K562 (cell line): Measurements from ENCODE around the gene ZNF236. TPM values are rescaled to one million over a fixed set of nuclear protein-coding genes. Genes with fewer than 3 reads are reported as not detected.

Experiments
- ATAC-seq: fragments of 200-7000 bp; cut with Tn5 transposase; 3 replicates; pipeline ENCODE4 v1.9.1; 2020; ENCODE audit warnings: moderate library complexity
- BruUV-seq: library from RNA; stranded (reverse); fragments of 400-500 nt; replicated peaks from 2 replicates; lab custom pipeline; 2021; lab: Mats Ljungman, UMichigan
- CTCF ChIA-PET: fragments of 300-600 bp; formaldehyde crosslinking; extraction: SDS; loops from one replicate; lab custom pipeline; 2021; ENCODE audit warnings: low intra/inter-chr PET ratio; lab: Yijun Ruan, JAX
- POLR2A ChIA-PET: fragments of 300-600, 350-650 bp; sonication (Branson Sonifier 250); formaldehyde crosslinking; extraction: SDS; loops from one replicate; lab custom pipeline; 2021; ENCODE audit warnings: antibody characterized with exemption, inconsistent platforms; lab: Yijun Ruan, JAX
- DNase-seq, 4 experiments: peaks; one replicate each; pipeline versions ENCODE4 v3.0.0 to v3.0.0-alpha.2; 2011 to 2018; ENCODE audit warnings: low spot score in 3 of 4, mixed read lengths in 3 of 4; ENCODE audit errors: extremely low read depth in 1 of 4
- FAIRE-seq: peaks from 2 replicates; lab custom pipeline; 2011; peaks lifted over from hg19 to GRCh38; lab: Jason Lieb, UNC
- H2AFZ ChIP-seq: 2 replicates; pipeline ENCODE4 v1.6.0; 2011; ENCODE audit warnings: low read depth, low read length, control low read depth, inconsistent platforms
- H3K27ac ChIP-seq: fragments of 200-600 bp; 3 replicates; pipeline ENCODE4 v1.8.0; 2011; ENCODE audit warnings: low read depth, mild to moderate bottlenecking, control low read depth, inconsistent platforms, low read length, moderate library complexity, mixed read lengths; ENCODE audit errors: extremely low read depth
- H3K27me3 ChIP-seq, 2 experiments: fragments of 300-600 bp in 1 of 2; 2 replicates in 1 of 2; 3 replicates in 1 of 2; pipeline versions ENCODE4 v1.6.0 to v1.8.0; 2011; ENCODE audit warnings: inconsistent platforms in 2 of 2, low read length in 2 of 2, mild to moderate bottlenecking in 1 of 2, mixed read lengths in 1 of 2, moderate library complexity in 1 of 2; ENCODE audit not compliant: control insufficient read depth in 2 of 2, insufficient read depth in 2 of 2
- H3K36me3 ChIP-seq: fragments of 300-600 bp; 3 replicates; pipeline ENCODE4 v1.8.0; 2011; ENCODE audit warnings: mild to moderate bottlenecking, low read length, inconsistent platforms; ENCODE audit not compliant: control insufficient read depth, insufficient read depth
- H3K4me1 ChIP-seq, 2 experiments: fragments of 200-600 bp in 1 of 2; replicated peaks in 1 of 2; 2 replicates in 1 of 2; 3 replicates in 1 of 2; pipeline versions ENCODE4 v1.5.1 to v1.8.0; 2011; ENCODE audit warnings: inconsistent platforms in 2 of 2, low read length in 2 of 2, mild to moderate bottlenecking in 1 of 2, mixed read lengths in 1 of 2, moderate library complexity in 1 of 2; ENCODE audit not compliant: control insufficient read depth in 2 of 2, insufficient read depth in 2 of 2
- H3K4me2 ChIP-seq: 2 replicates; pipeline ENCODE4 v1.6.1; 2011; ENCODE audit warnings: low read length, control low read depth, inconsistent platforms, mixed read lengths; ENCODE audit not compliant: insufficient read depth
- H3K4me3 ChIP-seq: fragments of 200-600 bp; sonication (generic), shearing (Covaris generic); 2 replicates; pipeline ENCODE4 v1.5.1; 2016; ENCODE audit warnings: control low read depth, inconsistent platforms
- H3K79me2 ChIP-seq: fragments of 200-600 bp; 3 replicates; pipeline ENCODE4 v1.8.0; 2011; ENCODE audit warnings: low read length, inconsistent platforms; ENCODE audit not compliant: control insufficient read depth, insufficient read depth
- H3K9ac ChIP-seq, 2 experiments: 2 replicates each; pipeline versions ENCODE4 v1.6.0 to v1.6.1; 2011; ENCODE audit warnings: low read depth in 2 of 2, low read length in 2 of 2, control low read depth in 1 of 2, inconsistent platforms in 1 of 2, mild to moderate bottlenecking in 1 of 2, mixed read lengths in 1 of 2; ENCODE audit not compliant: insufficient read depth in 1 of 2
- H3K9me1 ChIP-seq: one replicate; pipeline ENCODE4 v1.6.0; 2011; ENCODE audit warnings: inconsistent platforms, mild to moderate bottlenecking, low read length, moderate library complexity; ENCODE audit not compliant: control insufficient read depth, insufficient read depth
- H3K9me3 ChIP-seq: replicated peaks from 2 replicates; pipeline ENCODE4 v1.5.1; 2011; ENCODE audit warnings: low read depth, low read length, inconsistent platforms; ENCODE audit not compliant: control insufficient read depth, insufficient read depth
- H4K20me1 ChIP-seq: replicated peaks from 2 replicates; pipeline ENCODE4 v1.6.1; 2011; ENCODE audit warnings: low read length, inconsistent platforms, mixed read lengths; ENCODE audit not compliant: control insufficient read depth, insufficient read depth
- C11orf30 ChIP-seq: fragments of 450-650 bp; IDR thresholded peaks from 2 replicates; pipeline ENCODE4 v1.6.1; 2016; ENCODE audit warnings: low read depth, mild to moderate bottlenecking
- CEBPG ChIP-seq, 3 experiments: fragments of 200-800 bp in 1 of 3; sonication (Bioruptor generic) in 1 of 3; sonication (generic) in 1 of 3; formaldehyde crosslinking in 1 of 3; IDR thresholded peaks in 2 of 3; conservative IDR thresholded peaks in 1 of 3; 2 replicates each; pipeline versions ENCODE4 v1.6.1 to v1.8.0; 2016 to 2022; ENCODE audit warnings: missing compliant biosample characterization in 2 of 3, missing genetic modification characterization in 2 of 3, mild to moderate bottlenecking in 1 of 3, missing genetic modification reagents in 1 of 3
- ELF2 ChIP-seq: fragments of 250-450 bp; sonication (Bioruptor Pico); IDR thresholded peaks from 2 replicates; pipeline ENCODE4 v1.5.0; 2021; ENCODE audit warnings: mild to moderate bottlenecking
- HDAC2 ChIP-seq: fragments of 450-650 bp; IDR thresholded peaks from 2 replicates; pipeline ENCODE4 v1.6.1; 2016; ENCODE audit warnings: mild to moderate bottlenecking
- HMG20B ChIP-seq: fragments of 250-450 bp; sonication (Bioruptor Pico); IDR thresholded peaks from 2 replicates; pipeline ENCODE4 v1.5.0; 2021; ENCODE audit warnings: mild to moderate bottlenecking
- LARP7 ChIP-seq: fragments of 450-650 bp; IDR thresholded peaks from 2 replicates; pipeline ENCODE4 v1.6.1; 2016
- NR2C1 ChIP-seq, 2 experiments: fragments of 450-650 bp; IDR thresholded peaks; 2 replicates each; pipeline ENCODE4 v1.6.1; 2017; ENCODE audit warnings: mild to moderate bottlenecking in 2 of 2, antibody characterized with exemption in 1 of 2, inconsistent platforms in 1 of 2, missing compliant biosample characterization in 1 of 2, missing genetic modification characterization in 1 of 2
- PRPF4 ChIP-seq: fragments of 200-400 bp; formaldehyde crosslinking; IDR thresholded peaks from one replicate; pipeline ENCODE4 v1.6.1; 2017; ENCODE audit warnings: low read length, low read depth, mild to moderate bottlenecking; ENCODE audit not compliant: insufficient read depth, poor library complexity, severe bottlenecking
- TEAD1 ChIP-seq, 2 experiments: fragments of 450-650 bp in 1 of 2; sonication (generic) in 1 of 2; formaldehyde crosslinking; IDR thresholded peaks; 2 replicates each; pipeline versions ENCODE4 v1.4.0 to v1.8.0; 2020 to 2022; ENCODE audit warnings: mild to moderate bottlenecking in 2 of 2, missing genetic modification reagents in 1 of 2
- TFAP4 ChIP-seq: sonication (generic); formaldehyde crosslinking; IDR thresholded peaks from 2 replicates; pipeline ENCODE4 v1.8.0; 2022; ENCODE audit warnings: missing genetic modification reagents, mild to moderate bottlenecking, moderate library complexity, borderline replicate concordance
- ZBTB1 ChIP-seq: sonication (generic); formaldehyde crosslinking; IDR thresholded peaks from 2 replicates; pipeline ENCODE4 v1.8.1; 2023; ENCODE audit warnings: missing genetic modification reagents, low read depth, mild to moderate bottlenecking, borderline replicate concordance
- ZNF324 ChIP-seq: fragments of 250-450 bp; sonication (Bioruptor Pico); IDR thresholded peaks from 2 replicates; pipeline ENCODE4 v1.4.0; 2020; ENCODE audit warnings: mild to moderate bottlenecking
- WGBS: fragments of 100-300 bp; shearing (Covaris generic); methylation state at CpG from one replicate; pipeline ENCODE4 v1.1.6; 2016; ENCODE audit warnings: low coverage, mixed read lengths; ENCODE audit not compliant: insufficient coverage; ENCODE audit errors: missing lambda C conversion rate; 5-methylcytosine and 5-hydroxymethylcytosine counted together
- in situ Hi-C: fragments of 300-500 bp; cut with MboI; formaldehyde crosslinking; loops from 4 replicates; pipeline ENCODE4 v1.15.0; 2018; ENCODE audit warnings: inconsistent platforms, mixed read lengths
- intact Hi-C: fragments of 100-400 bp; cut with micrococcal nuclease; formaldehyde crosslinking; loops from 2 replicates; pipeline ENCODE4 v1.14.2; 2022
- polyA plus RNA-seq, 8 experiments: library from polyadenylated mRNA; depleted of rRNA in 4 of 8; stranded (reverse) in 5 of 8; unstranded in 3 of 8; fragments of >200 nt; fragmentation: Nextera tagmentation in 2 of 8; fragmentation: Illumina TruSeq in 1 of 8; extraction: Ambion mirVana in 2 of 8; extraction: Trizol in 1 of 8; gene quantifications; 2 replicates each; pipeline versions ENCODE4 v1.2.1 to v1.2.3, GENCODE V29; 2011 to 2014; ENCODE audit warnings: inconsistent platforms in 1 of 8, missing spikeins in 1 of 8
- total RNA-seq, 7 experiments: library from RNA; depleted of rRNA in 6 of 7; stranded (reverse); fragments of >200 nt in 6 of 7; fragmentation: Illumina TruSeq in 2 of 7; extraction: Trizol in 2 of 7; gene quantifications; 2 replicates each; pipeline versions ENCODE4 v1.2.1 to v1.2.3, GENCODE V29; 2011 to 2021; ENCODE audit warnings: low replicate concordance in 1 of 7

ZNF236 gene
- total and polyA plus RNA-seq, 9 of the 15 experiments (the other 6 are each of a cell fraction or from before 2014, with no cell fraction given): 0.35 to 8.7 (median 3.4) TPM

GRCh38 chr18:76927223-76927725 is 104.9 kb downstream of the ZNF236 start:
- H3K4me2 ChIP-seq: no peak overlapping the region
- WGBS: 100% methylated on average over 5 of the region's 6 CpGs
- ATAC-seq (no peak), FAIRE-seq (no peak), DNase-seq (no peak)
- ChIA-PET POLR2A (no interaction called here), CTCF (no interaction called here)
- H4K20me1 ChIP-seq: no peaks in the 10 kb centered on the region
- no peaks in the 10 kb centered on the region for H3K9me1 ChIP-seq
- no peaks in the 10 kb centered on the region for H3K27me3 ChIP-seq
- H2AFZ ChIP-seq: no peak overlapping the region
- in situ Hi-C loops: no loop called here
- no peaks in the 10 kb centered on the region for H3K9me3 ChIP-seq
- H3K4me3 ChIP-seq: no peak overlapping the region
- TF ChIP-seq PRPF4: no peak
- TF ChIP-seq C11orf30: no peak
- no peak for TF ChIP-seq TEAD1 (CRISPR knock-in tag; IDR thresholded peaks at IDR 0.05)
- TF ChIP-seq HMG20B (CRISPR knock-in tag): no peak
- TF ChIP-seq ZNF324: no peak
- TF ChIP-seq NR2C1 (IDR thresholded peaks at IDR 0.05): no peak
- TF ChIP-seq NR2C1 (tag; IDR thresholded peaks at IDR 0.05): no peak
- no peak for TF ChIP-seq LARP7
- TF ChIP-seq TFAP4 (CRISPR knock-in tag): no peak
- no peak for TF ChIP-seq ZBTB1 (CRISPR knock-in tag)
- no peak for TF ChIP-seq HDAC2
- no peak for TF ChIP-seq ELF2 (CRISPR knock-in tag)
- no peak for TF ChIP-seq CEBPG (CRISPR knock-in tag; IDR thresholded peaks at IDR 0.05)
- no peak for TF ChIP-seq CEBPG (tag; conservative IDR thresholded peaks at IDR 0.05 in 1 of 2, IDR thresholded peaks at IDR 0.05 in 1 of 2)
- BruUV-seq: no TSS peak
- H3K36me3 ChIP-seq: peaks cover 43% of the 10 kb centered on the region
- H3K79me2 ChIP-seq: no peaks in the 10 kb centered on the region
- no peaks in the 10 kb centered on the region for H3K4me1 ChIP-seq
- no peak overlapping the region for H3K27ac ChIP-seq
- no peak overlapping the region for H3K9ac ChIP-seq
- intact Hi-C loops: no loop called here
